HCT116 (cell line): Measurements from ENCODE around the gene CLEC4A. TPM values are rescaled to one million over a fixed set of nuclear protein-coding genes. Genes with fewer than 3 reads are reported as not detected.

ENCODE experiments used
- ATAC-seq: fragments of 200-7000 bp; cut with Tn5 transposase; 2 replicates; pipeline ENCODE4 v1.9.1; 2020; ENCODE audit warnings: mild to moderate bottlenecking, moderate library complexity
- Bru-seq: library from RNA; stranded (reverse); fragments of 400-500 nt; gene quantifications from one replicate; lab custom pipeline; 2021; lab: Mats Ljungman, UMichigan
- BruChase-seq, 2 experiments: library from RNA; stranded (reverse); fragments of 400-500 nt; gene quantifications; one replicate each; lab custom pipeline; 2021; lab: Mats Ljungman, UMichigan
- BruUV-seq: library from RNA; stranded (reverse); fragments of 400-500 nt; replicated peaks from 2 replicates; lab custom pipeline; 2021; lab: Mats Ljungman, UMichigan
- CTCF ChIA-PET: fragments of 300-600 bp; sonication (Branson Sonifier 250); formaldehyde crosslinking; loops from one replicate; lab custom pipeline; 2021; ENCODE audit warnings: antibody characterized with exemption; lab: Charles Lee
- POLR2A ChIA-PET: fragments of 300-600, 350-600 bp; sonication (Branson Sonifier 250); formaldehyde crosslinking; loops from one replicate; lab custom pipeline; 2021; ENCODE audit warnings: antibody characterized with exemption; lab: Charles Lee
- RAD21 ChIA-PET, 2 experiments: fragments of 300-600 bp; sonication (Branson Sonifier 250); formaldehyde crosslinking; loops; one replicate each; lab custom pipeline; 2023; ENCODE audit warnings: low total read pairs in 2 of 2; ENCODE audit not compliant: uncharacterized antibody in 2 of 2, unreplicated experiment in 2 of 2, low non-redundant PET in 1 of 2; lab: Charles Lee
- DNase-seq: peaks from one replicate; pipeline ENCODE4 v3.0.0-alpha.2; 2010; ENCODE audit warnings: low read depth, low spot score
- H2AFZ ChIP-seq: fragments of 200-600 bp; shearing (Covaris generic), sonication (generic); 2 replicates; pipeline ENCODE4 v1.6.1; 2017; ENCODE audit warnings: low read depth, mixed run types, mixed read lengths, antibody characterized with exemption, low read length; ENCODE audit not compliant: poor library complexity, severe bottlenecking
- H3K27ac ChIP-seq: 2 replicates; pipeline ENCODE4 v1.5.1; 2012; ENCODE audit warnings: low read depth, low read length
- H3K27me3 ChIP-seq: fragments of 200-600 bp; sonication (generic); 2 replicates; pipeline ENCODE4 v1.6.1; 2016; ENCODE audit warnings: mixed run types, low read length, mixed read lengths; ENCODE audit not compliant: insufficient read depth
- H3K36me3 ChIP-seq, 2 experiments: fragments of 200-500 bp in 1 of 2; fragments of 200-600 bp in 1 of 2; sonication (Bioruptor generic) in 1 of 2; sonication (generic) in 1 of 2; 2 replicates each; pipeline versions ENCODE4 v1.5.1 to v1.6.1; 2014 to 2016; ENCODE audit warnings: low read length in 2 of 2, inconsistent platforms in 1 of 2, mixed read lengths in 1 of 2, mixed run types in 1 of 2; ENCODE audit not compliant: insufficient read depth in 2 of 2, control insufficient read depth in 1 of 2
- H3K4me1 ChIP-seq, 2 experiments: fragments of 200-600 bp in 1 of 2; sonication (generic) in 1 of 2; 2 replicates each; pipeline versions ENCODE4 v1.5.1 to v1.6.1; 2012 to 2017; ENCODE audit warnings: low read length in 2 of 2, inconsistent platforms in 1 of 2, mild to moderate bottlenecking in 1 of 2, mixed read lengths in 1 of 2, mixed run types in 1 of 2, moderate library complexity in 1 of 2; ENCODE audit not compliant: insufficient read depth in 2 of 2, control insufficient read depth in 1 of 2
- H3K4me2 ChIP-seq: fragments of 200-600 bp; sonication (generic); 2 replicates; pipeline ENCODE4 v1.6.1; 2017; ENCODE audit warnings: mixed run types, low read length, mixed read lengths
- H3K4me3 ChIP-seq, 2 experiments: fragments of 200-600 bp in 1 of 2; sonication (generic) in 1 of 2; replicated peaks in 1 of 2; 2 replicates each; pipeline ENCODE4 v1.5.1; 2011 to 2016; ENCODE audit warnings: low read length in 2 of 2, control low read depth in 1 of 2, low read depth in 1 of 2, mild to moderate bottlenecking in 1 of 2, mixed read lengths in 1 of 2, mixed run types in 1 of 2
- H3K79me2 ChIP-seq: fragments of 200-600 bp; sonication (generic); 2 replicates; pipeline ENCODE4 v1.6.1; 2017; ENCODE audit warnings: mild to moderate bottlenecking, mixed run types, low read length, moderate library complexity, mixed read lengths; ENCODE audit not compliant: insufficient read depth
- H3K9ac ChIP-seq: fragments of 200-600 bp; sonication (generic); 2 replicates; pipeline ENCODE4 v1.6.1; 2016; ENCODE audit warnings: low read length, mixed read lengths
- H3K9me2 ChIP-seq: fragments of 200-600 bp; sonication (generic), shearing (Covaris generic); 2 replicates; pipeline ENCODE4 v1.6.1; 2017; ENCODE audit warnings: mixed run types, mild to moderate bottlenecking, moderate library complexity; ENCODE audit not compliant: insufficient read depth
- H3K9me3 ChIP-seq, 2 experiments: fragments of 200-500 bp in 1 of 2; fragments of 200-600 bp in 1 of 2; sonication (Bioruptor generic) in 1 of 2; sonication (generic) in 1 of 2; 2 replicates each; pipeline ENCODE4 v1.6.1; 2014 to 2017; ENCODE audit warnings: low read length in 2 of 2, mixed read lengths in 2 of 2, inconsistent platforms in 1 of 2, low read depth in 1 of 2, mild to moderate bottlenecking in 1 of 2, mixed run types in 1 of 2, moderate library complexity in 1 of 2; ENCODE audit not compliant: control insufficient read depth in 1 of 2, insufficient read depth in 1 of 2
- H4K20me1 ChIP-seq: fragments of 200-600 bp; sonication (generic), shearing (Covaris generic); 2 replicates; pipeline ENCODE4 v1.6.1; 2017; ENCODE audit warnings: mixed run types, mild to moderate bottlenecking, moderate library complexity; ENCODE audit not compliant: insufficient read depth
- ATF3 ChIP-seq: IDR thresholded peaks from 2 replicates; pipeline ENCODE4 v1.6.1; 2012
- CEBPB ChIP-seq: IDR thresholded peaks from 2 replicates; pipeline ENCODE4 v1.6.1; 2012; ENCODE audit warnings: low read depth
- ELF1 ChIP-seq: IDR thresholded peaks from 2 replicates; pipeline ENCODE4 v1.6.1; 2012; ENCODE audit warnings: low read depth, borderline replicate concordance
- EZH2 ChIP-seq: fragments of 200-600 bp; sonication (generic); IDR thresholded peaks from 2 replicates; pipeline ENCODE4 v1.6.1; 2017; ENCODE audit warnings: antibody characterized with exemption, mixed run types
- EZH2phosphoT487 ChIP-seq: fragments of 200-600 bp; IDR thresholded peaks from 2 replicates; pipeline ENCODE4 v1.6.1; 2018; ENCODE audit warnings: antibody characterized with exemption, borderline replicate concordance
- FOSL1 ChIP-seq: IDR thresholded peaks from 2 replicates; pipeline ENCODE4 v1.6.1; 2012; ENCODE audit warnings: low read depth
- POLR2A ChIP-seq: IDR thresholded peaks from 2 replicates; pipeline ENCODE4 v1.7.0; 2011; ENCODE audit warnings: borderline replicate concordance; ENCODE audit not compliant: insufficient read depth, insufficient read length; ENCODE audit errors: extremely low read depth
- POLR2AphosphoS5 ChIP-seq: IDR thresholded peaks from 2 replicates; pipeline ENCODE4 v1.6.1; 2011; ENCODE audit warnings: mild to moderate bottlenecking, low read depth, low read length, moderate library complexity
- REST ChIP-seq: IDR thresholded peaks from 2 replicates; pipeline ENCODE4 v1.6.1; 2012; ENCODE audit warnings: low read depth
- SIN3A ChIP-seq: IDR thresholded peaks from 2 replicates; pipeline ENCODE4 v1.6.1; 2012; ENCODE audit warnings: low read depth
- YY1 ChIP-seq: IDR thresholded peaks from 2 replicates; pipeline ENCODE4 v1.6.1; 2011; ENCODE audit warnings: low read length, low read depth, moderate library complexity, mild to moderate bottlenecking; ENCODE audit not compliant: insufficient replicate concordance; ENCODE audit errors: extremely low read depth
- ZNF274 ChIP-seq: fragments of 200-500 bp; sonication (Bioruptor generic); IDR thresholded peaks from 2 replicates; pipeline ENCODE4 v1.6.1; 2014; ENCODE audit warnings: mild to moderate bottlenecking, low read depth, low read length, inconsistent platforms
- intact Hi-C: fragments of 100-400 bp; cut with micrococcal nuclease; formaldehyde crosslinking; loops from 2 replicates; pipeline ENCODE4 v1.10.0; 2022
- long read RNA-seq: library from polyadenylated mRNA; unstranded; transcript quantifications from one replicate; pipeline ENCODE4 v2.0.0, GENCODE V29; 2021; ENCODE audit not compliant: unreplicated experiment
- polyA plus RNA-seq: library from polyadenylated mRNA; unstranded; fragments of >200 nt; gene quantifications from 2 replicates; pipeline ENCODE4 v1.2.1, GENCODE V29; 2012; ENCODE audit warnings: missing spikeins
- total RNA-seq: library from RNA; stranded (reverse); gene quantifications from one replicate; pipeline ENCODE4 v1.2.1, GENCODE V29; 2021; ENCODE audit not compliant: unreplicated experiment

Gene CLEC4A
- total RNA-seq (0.69 TPM), Bru-seq, nascent RNA (percentile 34 among the genes with signal in this experiment), BruChase-seq, experiment 1, labeled RNA remaining after a 6-hour chase (percentile 71 among the genes with signal in this experiment), BruChase-seq, experiment 2, labeled RNA remaining after a 2-hour chase (percentile 66 among the genes with signal in this experiment)
- polyA plus RNA-seq: 0.44 and 0.47 TPM in 2 replicates
- long read RNA-seq: 0 reads

GRCh38 chr12:8123124-8123912 is at the start of gene CLEC4A:
TSS of gene CLEC4A (plus strand) at chr12:8123617. CDS start at chr12:8123879, 262 bp downstream.
- BruUV-seq: no TSS peak

More at GRCh38 chr12:8123124-8123912, at the start of gene CLEC4A:
- no peak for ATAC-seq
- ChIA-PET CTCF (no interaction called here), POLR2A (no interaction called here), RAD21 (no interaction called here)
- intact Hi-C loops: no loop called here
- H2AFZ ChIP-seq: no peak within 1 kb of the TSS
- H3K27ac ChIP-seq: no peak within 1 kb of the TSS
- H3K79me2 ChIP-seq: no peaks in the 10 kb centered on the region
- H3K9me3 ChIP-seq: no peaks in the 10 kb centered on the region
- DNase-seq: no peak
- H3K4me3 ChIP-seq: no peak within 1 kb of the TSS
- H3K4me1 ChIP-seq: no peaks in the 10 kb centered on the region
- TF ChIP-seq FOSL1 (no peak), EZH2phosphoT487 (no peak), ELF1 (no peak), ZNF274 (no peak), SIN3A (no peak), YY1 (no peak), POLR2AphosphoS5 (no peak), REST (no peak), ATF3 (no peak), CEBPB (no peak), POLR2A (no peak), EZH2 (no peak)
- H3K9ac ChIP-seq: no peak within 1 kb of the TSS
- no peaks in the 10 kb centered on the region for H4K20me1 ChIP-seq
- no peaks in the 10 kb centered on the region for H3K36me3 ChIP-seq
- no peak within 1 kb of the TSS for H3K4me2 ChIP-seq
- no peaks in the 10 kb centered on the region for H3K9me2 ChIP-seq
- H3K27me3 ChIP-seq: no peaks in the 10 kb centered on the region
